MM.1S (cell line): Measurements from ENCODE around the gene ENTPD8.

Experiments
- DNase-seq: peaks from one replicate; pipeline ENCODE4 v3.0.0-alpha.2; 2015
- H2AFZ ChIP-seq: fragments of 300-600 bp; sonication (generic); 2 replicates; pipeline ENCODE4 v1.6.0; 2016; ENCODE audit warnings: antibody characterized with exemption, low read length
- H3F3A ChIP-seq: fragments of 300-600 bp; sonication (generic); 2 replicates; pipeline ENCODE4 v1.6.1; 2016; ENCODE audit warnings: mild to moderate bottlenecking, antibody characterized with exemption, low read length, moderate library complexity, mixed read lengths; ENCODE audit not compliant: insufficient read depth
- H3K27ac ChIP-seq: fragments of 300-600 bp; sonication (generic); 2 replicates; pipeline ENCODE4 v1.5.1; 2016; ENCODE audit warnings: mild to moderate bottlenecking, low read length
- H3K27me3 ChIP-seq: fragments of 300-600 bp; sonication (generic); replicated peaks from 2 replicates; pipeline ENCODE4 v1.6.0; 2016; ENCODE audit warnings: low read length; ENCODE audit not compliant: insufficient read depth
- H3K36me3 ChIP-seq: fragments of 300-600 bp; sonication (generic); replicated peaks from 2 replicates; pipeline ENCODE4 v1.6.1; 2016; ENCODE audit warnings: mild to moderate bottlenecking, low read length, mixed read lengths; ENCODE audit not compliant: insufficient read depth
- H3K4me1 ChIP-seq: fragments of 300-600 bp; sonication (generic); 2 replicates; pipeline ENCODE4 v1.6.1; 2016; ENCODE audit warnings: low read length, mixed read lengths
- H3K4me2 ChIP-seq: fragments of 300-600 bp; sonication (generic); 2 replicates; pipeline ENCODE4 v1.6.0; 2016; ENCODE audit warnings: low read depth, low read length
- H3K4me3 ChIP-seq: fragments of 300-600 bp; sonication (generic); 2 replicates; pipeline ENCODE4 v1.5.1; 2016; ENCODE audit warnings: low read length, mixed read lengths
- H3K79me2 ChIP-seq: fragments of 300-600 bp; sonication (generic); 2 replicates; pipeline ENCODE4 v1.6.1; 2016; ENCODE audit warnings: mixed run types, low read length, mixed read lengths
- H3K9ac ChIP-seq: fragments of 300-600 bp; sonication (generic); 2 replicates; pipeline ENCODE4 v1.6.1; 2016; ENCODE audit warnings: low read length, mixed read lengths
- H3K9me2 ChIP-seq: fragments of 300-600 bp; sonication (generic); replicated peaks from 2 replicates; pipeline ENCODE4 v1.6.1; 2016; ENCODE audit warnings: mild to moderate bottlenecking, low read length, mixed read lengths; ENCODE audit not compliant: insufficient read depth
- H3K9me3 ChIP-seq: fragments of 300-600 bp; sonication (generic); replicated peaks from 2 replicates; pipeline ENCODE4 v1.6.1; 2016; ENCODE audit warnings: mild to moderate bottlenecking, low read length, mixed read lengths; ENCODE audit not compliant: insufficient read depth
- H4K20me1 ChIP-seq: fragments of 300-600 bp; sonication (generic); 2 replicates; pipeline ENCODE4 v1.6.1; 2016; ENCODE audit warnings: mild to moderate bottlenecking, low read length, moderate library complexity, mixed read lengths; ENCODE audit not compliant: insufficient read depth
- CTCF ChIP-seq: fragments of 300-600 bp; sonication (generic); IDR thresholded peaks from 2 replicates; pipeline ENCODE4 v1.5.1; 2016; ENCODE audit warnings: antibody characterized with exemption, low read length, mixed read lengths
- EZH2 ChIP-seq: fragments of 300-600 bp; sonication (generic); optimal IDR thresholded peaks from 2 replicates; pipeline ENCODE3; 2017; ENCODE audit warnings: low read depth, mild to moderate bottlenecking, antibody characterized with exemption, low read length, mixed read lengths
- EZH2phosphoT487 ChIP-seq: fragments of 300-600 bp; sonication (generic); IDR thresholded peaks from 2 replicates; pipeline ENCODE4 v1.6.1; 2018; ENCODE audit warnings: antibody characterized with exemption, low read length

Gene ENTPD8

GRCh38 chr9:137486141-137486490 is 45.0 kb upstream of the ENTPD8 start:
- Histone ChIP-seq H3K9me3 (no peaks in the 10 kb centered on the region), H3K79me2 (no peaks in the 10 kb centered on the region), H3K4me1 (peaks cover 24% of the 10 kb centered on the region), H3F3A (peaks cover 19% of the 10 kb centered on the region), H4K20me1 (no peaks in the 10 kb centered on the region), H3K4me3 (no peak overlapping the region), H3K36me3 (no peaks in the 10 kb centered on the region), H3K4me2 (no peak overlapping the region), H3K9ac (no peak overlapping the region), H3K9me2 (no peaks in the 10 kb centered on the region), H3K27me3 (peaks cover 34% of the 10 kb centered on the region), H2AFZ (no peak overlapping the region), H3K27ac (no peak overlapping the region)
- TF ChIP-seq EZH2phosphoT487, result no peak
- TF ChIP-seq EZH2, result no peak
- TF ChIP-seq CTCF, result no peak
- DNase-seq, result no peak

- no peak overlapping the region for H3K4me3 ChIP-seq
- H3K9me3 ChIP-seq, result no peaks in the 10 kb centered on the region
- H3K36me3 ChIP-seq, result no peaks in the 10 kb centered on the region
- no peaks in the 10 kb centered on the region for H4K20me1 ChIP-seq
- no peaks in the 10 kb centered on the region for H3K9me2 ChIP-seq
- no peak overlapping the region for H3K4me2 ChIP-seq
- TF ChIP-seq CTCF (no peak), EZH2 (no peak), EZH2phosphoT487 (no peak)
- no peak for DNase-seq
- peaks cover 20% of the 10 kb centered on the region for H3K4me1 ChIP-seq
- no peak overlapping the region for H3K9ac ChIP-seq
- H3K27ac ChIP-seq, result no peak overlapping the region
- H3K27me3 ChIP-seq, result peaks cover 30% of the 10 kb centered on the region
- H3F3A ChIP-seq, result peaks cover 15% of the 10 kb centered on the region
- no peak overlapping the region for H2AFZ ChIP-seq
- H3K79me2 ChIP-seq, result no peaks in the 10 kb centered on the region
Observed at GRCh38 chr9:137485343-137486140, 44.4 kb upstream of the ENTPD8 start.

GRCh38 chr9:137484551-137485315 is 43.6 kb upstream of the ENTPD8 start:
- Histone ChIP-seq H3K9me2 (no peaks in the 10 kb centered on the region), H3K9ac (no peak overlapping the region), H2AFZ (no peak overlapping the region), H3F3A (peaks cover 9% of the 10 kb centered on the region), H3K9me3 (no peaks in the 10 kb centered on the region), H3K4me1 (peaks cover 11% of the 10 kb centered on the region), H4K20me1 (no peaks in the 10 kb centered on the region), H3K36me3 (no peaks in the 10 kb centered on the region), H3K4me2 (no peak overlapping the region), H3K27ac (no peak overlapping the region), H3K4me3 (no peak overlapping the region), H3K27me3 (peaks cover 23% of the 10 kb centered on the region), H3K79me2 (no peaks in the 10 kb centered on the region)
- no peak for DNase-seq
- TF ChIP-seq EZH2phosphoT487 (no peak), EZH2 (no peak), CTCF (no peak)
